ENCODE measurements around the gene CDS2.

The CDS2 gene

GRCh38 chr20:5220321-5221060 lies 93.7 kb downstream of the CDS2 start:
- Histone ChIP-seq H3K9me3 (ENCODE audit: severe bottlenecking) (no peaks in the 10 kb centered on the region), H3K27ac (no peak overlapping the region), H3K27me3 (ENCODE audit: insufficient read depth, low read depth, severe bottlenecking) (no peaks in the 10 kb centered on the region), H3K4me3 (ENCODE audit: low read depth, low read length) (no peak overlapping the region), H3K36me3 (no peaks in the 10 kb centered on the region)
- no peak for TF ChIP-seq CTCF (IDR thresholded peaks at IDR 0.05; ENCODE audit: low read depth, low read length)
- no peak for DNase-seq

GRCh38 chr20:5221061-5221430 lies 94.2 kb downstream of the CDS2 start:
- H3K36me3 ChIP-seq = no peaks in the 10 kb centered on the region
- TF ChIP-seq CTCF (IDR thresholded peaks at IDR 0.05; ENCODE audit: low read depth, low read length) = no peak
- no peak overlapping the region for H3K27ac ChIP-seq
- no peaks in the 10 kb centered on the region for H3K27me3 ChIP-seq (ENCODE audit: insufficient read depth, low read depth, severe bottlenecking)
- DNase-seq = no peak
- no peaks in the 10 kb centered on the region for H3K9me3 ChIP-seq (ENCODE audit: severe bottlenecking)
- H3K4me3 ChIP-seq (ENCODE audit: low read depth, low read length) = no peak overlapping the region

GRCh38 chr20:5222919-5223634 lies 96.3 kb downstream of the CDS2 start:
- TF ChIP-seq CTCF (IDR thresholded peaks at IDR 0.05; ENCODE audit: low read depth, low read length) = peak; percentile 80
- peak; percentile 55 for DNase-seq
- H3K36me3 ChIP-seq = no peaks in the 10 kb centered on the region

GRCh38 chr20:5230544-5230943 lies 103.7 kb downstream of the CDS2 start:
- Histone ChIP-seq H3K27ac (no peak overlapping the region), H3K4me3 (ENCODE audit: low read depth, low read length) (no peak overlapping the region), H3K36me3 (no peaks in the 10 kb centered on the region), H3K9me3 (ENCODE audit: severe bottlenecking) (no peaks in the 10 kb centered on the region), H3K27me3 (ENCODE audit: insufficient read depth, low read depth, severe bottlenecking) (peaks cover 2% of the 10 kb centered on the region)
- no peak for DNase-seq
- no peak for TF ChIP-seq CTCF (IDR thresholded peaks at IDR 0.05; ENCODE audit: low read depth, low read length)

More at GRCh38 chr20:5222919-5223634, 96.3 kb downstream of the CDS2 start:
- H3K9me3 ChIP-seq (ENCODE audit: severe bottlenecking) = no peaks in the 10 kb centered on the region
- no peak overlapping the region for H3K4me3 ChIP-seq (ENCODE audit: low read depth, low read length)
- no peak overlapping the region for H3K27ac ChIP-seq
- H3K27me3 ChIP-seq (ENCODE audit: insufficient read depth, low read depth, severe bottlenecking) = no peaks in the 10 kb centered on the region

GRCh38 chr20:5234158-5234557 lies 107.3 kb downstream of the CDS2 start:
- Histone ChIP-seq H3K9me3 (ENCODE audit: severe bottlenecking) (peaks cover 6% of the 10 kb centered on the region), H3K36me3 (no peaks in the 10 kb centered on the region), H3K4me3 (ENCODE audit: low read depth, low read length) (no peak overlapping the region), H3K27ac (no peak overlapping the region), H3K27me3 (ENCODE audit: insufficient read depth, low read depth, severe bottlenecking) (peaks cover 10% of the 10 kb centered on the region)
- no peak for TF ChIP-seq CTCF (IDR thresholded peaks at IDR 0.05; ENCODE audit: low read depth, low read length)
- DNase-seq = no peak

Data from WERI-Rb-1 (cell line).